Endothelial cell (in vitro differentiated cells): ENCODE data around the gene ZFP1. TPM values are rescaled to one million over a fixed set of nuclear protein-coding genes. Genes with fewer than 3 reads are reported as not detected.

ENCODE experiments used
- DNase-seq: peaks from one replicate; pipeline ENCODE4 v3.0.0; 2021; ENCODE audit warnings: low spot score
- H3K27ac Mint-ChIP-seq: one replicate; pipeline ENCODE4 v1.8.0; 2021; ENCODE audit warnings: mixed read lengths, inconsistent platforms; ENCODE audit not compliant: unreplicated experiment
- H3K27me3 Mint-ChIP-seq: one replicate; pipeline ENCODE4 v1.8.0; 2021; ENCODE audit warnings: mild to moderate bottlenecking, moderate library complexity, mixed read lengths, inconsistent platforms; ENCODE audit not compliant: unreplicated experiment
- H3K36me3 Mint-ChIP-seq: one replicate; pipeline ENCODE4 v1.8.0; 2021; ENCODE audit warnings: mild to moderate bottlenecking, low read depth, mixed read lengths, inconsistent platforms; ENCODE audit not compliant: unreplicated experiment
- H3K4me1 Mint-ChIP-seq: one replicate; pipeline ENCODE4 v1.8.0; 2021; ENCODE audit warnings: mild to moderate bottlenecking, mixed read lengths, inconsistent platforms; ENCODE audit not compliant: unreplicated experiment
- H3K4me3 Mint-ChIP-seq: one replicate; pipeline ENCODE4 v1.8.0; 2021; ENCODE audit warnings: mild to moderate bottlenecking, mixed read lengths, inconsistent platforms; ENCODE audit not compliant: unreplicated experiment
- H3K9me3 Mint-ChIP-seq: one replicate; pipeline ENCODE4 v1.8.0; 2021; ENCODE audit warnings: mixed read lengths, inconsistent platforms; ENCODE audit not compliant: unreplicated experiment
- total RNA-seq: library from RNA; stranded (reverse); fragmentation: NEBNext Ultra II Directional; extraction: Animal tissue kit (Norgen Biotek cat#: 25700); gene quantifications from one replicate; pipeline ENCODE4 v1.2.1, GENCODE V29; 2021; ENCODE audit not compliant: unreplicated experiment
- TF ChIP-seq, protein P1 (sequence below): fragments of 200-600 bp; sonication (generic); IDR thresholded peaks from one replicate; pipeline ENCODE4 v1.5.0; 2021; ENCODE audit warnings: antibody characterized with exemption; ENCODE audit not compliant: unreplicated experiment

The ZFP1 gene
- total RNA-seq, 1 donor from 2014 or later, result 12.0 TPM

DNA sequence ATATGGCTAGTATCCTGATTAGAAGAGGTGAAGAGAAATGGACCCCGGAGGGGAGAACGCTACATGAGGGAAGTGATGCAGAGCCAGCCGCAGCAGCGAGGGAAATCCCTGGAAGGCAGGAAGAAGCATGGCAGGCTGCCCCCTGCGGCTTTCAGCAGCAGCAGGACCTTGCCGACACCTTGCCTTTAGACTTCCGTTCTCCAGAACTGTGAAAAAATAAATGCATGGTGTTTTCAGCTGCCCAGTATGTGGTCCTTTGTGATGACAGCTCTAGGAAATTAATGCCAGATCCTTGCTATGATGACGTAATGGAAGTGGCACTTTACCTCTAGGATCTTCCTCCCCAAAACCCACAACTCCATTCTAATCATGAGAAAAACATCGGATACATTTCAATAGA lies 9.7 kb upstream of the ZFP1 start:
- DNase-seq, result peak; percentile 16
- Mint-ChIP-seq H3K4me1 (no peaks in the 10 kb centered on the region), H3K9me3 (no peaks in the 10 kb centered on the region), H3K36me3 (no peaks in the 10 kb centered on the region), H3K27me3 (peaks cover 1% of the 10 kb centered on the region), H3K27ac (no peak overlapping the region), H3K4me3 (peak overlapping the region; percentile 20)
- TF ChIP-seq, protein P1, sequence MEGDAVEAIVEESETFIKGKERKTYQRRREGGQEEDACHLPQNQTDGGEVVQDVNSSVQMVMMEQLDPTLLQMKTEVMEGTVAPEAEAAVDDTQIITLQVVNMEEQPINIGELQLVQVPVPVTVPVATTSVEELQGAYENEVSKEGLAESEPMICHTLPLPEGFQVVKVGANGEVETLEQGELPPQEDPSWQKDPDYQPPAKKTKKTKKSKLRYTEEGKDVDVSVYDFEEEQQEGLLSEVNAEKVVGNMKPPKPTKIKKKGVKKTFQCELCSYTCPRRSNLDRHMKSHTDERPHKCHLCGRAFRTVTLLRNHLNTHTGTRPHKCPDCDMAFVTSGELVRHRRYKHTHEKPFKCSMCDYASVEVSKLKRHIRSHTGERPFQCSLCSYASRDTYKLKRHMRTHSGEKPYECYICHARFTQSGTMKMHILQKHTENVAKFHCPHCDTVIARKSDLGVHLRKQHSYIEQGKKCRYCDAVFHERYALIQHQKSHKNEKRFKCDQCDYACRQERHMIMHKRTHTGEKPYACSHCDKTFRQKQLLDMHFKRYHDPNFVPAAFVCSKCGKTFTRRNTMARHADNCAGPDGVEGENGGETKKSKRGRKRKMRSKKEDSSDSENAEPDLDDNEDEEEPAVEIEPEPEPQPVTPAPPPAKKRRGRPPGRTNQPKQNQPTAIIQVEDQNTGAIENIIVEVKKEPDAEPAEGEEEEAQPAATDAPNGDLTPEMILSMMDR, result no peak

DNA sequence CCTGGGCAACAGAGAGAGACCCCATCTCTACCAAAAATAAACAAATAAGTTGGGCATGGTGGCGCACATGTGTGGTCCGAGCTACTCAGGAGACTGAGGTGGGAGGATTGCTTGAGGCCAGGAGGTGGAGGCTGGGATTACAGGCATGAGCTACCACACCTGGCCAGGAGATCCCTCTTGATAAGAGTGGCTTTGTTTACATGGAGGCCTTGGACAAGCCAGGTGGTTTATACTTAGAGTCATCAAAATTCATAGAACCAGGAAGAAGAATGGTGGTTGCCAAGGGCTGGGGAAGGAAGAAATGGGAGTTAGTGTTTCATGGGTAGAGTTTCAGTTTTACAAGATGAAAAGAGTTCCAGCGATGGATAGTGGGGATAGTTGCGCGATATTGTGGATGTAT lies 8.8 kb upstream of the ZFP1 start:
- TF ChIP-seq, protein P1, result no peak
- H3K27ac Mint-ChIP-seq, result no peak overlapping the region
- no peaks in the 10 kb centered on the region for H3K9me3 Mint-ChIP-seq
- no peaks in the 10 kb centered on the region for H3K4me1 Mint-ChIP-seq
- no peak overlapping the region for H3K4me3 Mint-ChIP-seq
- H3K36me3 Mint-ChIP-seq, result no peaks in the 10 kb centered on the region
- peaks cover 1% of the 10 kb centered on the region for H3K27me3 Mint-ChIP-seq
- DNase-seq, result no peak

DNA sequence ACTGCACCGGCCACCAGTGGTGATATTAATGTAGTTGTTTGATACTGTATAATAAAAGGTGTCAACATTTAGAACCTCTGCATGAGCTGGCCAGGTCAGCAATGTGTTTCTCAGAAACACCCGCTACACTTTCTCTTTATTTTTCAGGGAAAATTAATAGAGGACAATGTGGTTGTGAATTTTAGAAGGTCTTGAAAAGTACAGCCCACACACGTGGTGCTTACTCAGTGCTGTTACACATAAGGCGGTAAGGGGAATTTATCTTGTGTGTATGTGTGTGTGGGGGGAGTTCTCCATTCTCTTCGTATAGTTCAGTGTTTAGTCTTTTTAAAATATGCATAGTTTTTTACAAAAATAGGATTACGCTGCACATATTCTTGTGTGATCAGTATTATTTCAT lies 4.4 kb upstream of the ZFP1 start:
- TF ChIP-seq, protein P1, result no peak
- peaks cover 5% of the 10 kb centered on the region for H3K36me3 Mint-ChIP-seq

DNA sequence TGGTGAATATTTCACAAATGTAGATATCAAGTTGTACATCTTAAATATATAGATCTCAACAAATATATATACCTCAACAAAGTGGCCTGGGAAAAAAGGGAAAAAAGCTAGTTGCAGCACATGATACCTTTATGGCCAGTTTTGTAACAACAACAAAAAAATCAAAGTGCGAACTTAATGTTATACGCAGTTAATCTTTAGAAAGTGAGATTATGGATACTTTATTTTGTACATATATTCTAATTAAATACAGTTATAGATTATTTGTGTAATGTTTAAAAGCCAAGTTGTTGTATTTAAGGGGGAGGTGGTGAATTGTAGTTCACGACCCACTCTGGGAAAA lies 385 bp upstream of the ZFP1 start:
- peaks cover 7% of the 10 kb centered on the region for H3K4me1 Mint-ChIP-seq
- TF ChIP-seq, protein P1, result no peak
- peaks cover 10% of the 10 kb centered on the region for H3K9me3 Mint-ChIP-seq
- no peak for DNase-seq
- H3K4me3 Mint-ChIP-seq, result peak overlapping the region; percentile 85
- H3K27me3 Mint-ChIP-seq, result no peaks in the 10 kb centered on the region
- H3K36me3 Mint-ChIP-seq, result peaks cover 22% of the 10 kb centered on the region
- no peak overlapping the region for H3K27ac Mint-ChIP-seq

More for the DNA sequence above, 4.4 kb upstream of the ZFP1 start:
- Mint-ChIP-seq H3K27me3 (peaks cover 1% of the 10 kb centered on the region), H3K4me3 (no peak overlapping the region), H3K27ac (no peak overlapping the region), H3K4me1 (peaks cover under 1% of the 10 kb centered on the region), H3K9me3 (no peaks in the 10 kb centered on the region)
- DNase-seq, result no peak

DNA sequence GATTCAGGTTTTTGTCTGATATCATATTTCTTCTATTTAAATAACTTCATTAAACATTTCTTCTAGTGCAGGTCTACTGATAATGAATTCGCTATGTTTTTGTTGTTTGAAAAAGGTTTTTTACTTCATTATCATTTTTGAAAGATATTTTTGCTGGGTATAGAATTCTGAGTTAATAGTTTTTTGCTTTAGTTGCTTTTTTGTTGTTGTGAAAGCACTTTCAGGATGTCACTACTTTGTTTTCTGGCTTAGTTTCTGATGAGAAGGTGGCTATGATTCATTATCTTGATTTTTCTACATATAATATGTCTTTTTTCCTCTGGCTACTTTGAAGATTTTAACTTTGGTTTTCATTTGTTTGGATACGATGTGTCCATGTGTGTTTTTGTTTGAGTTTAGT lies 3.5 kb downstream of the ZFP1 start:
- Mint-ChIP-seq H3K27ac (no peak overlapping the region), H3K36me3 (peaks cover 30% of the 10 kb centered on the region)

More for the DNA sequence above, 3.5 kb downstream of the ZFP1 start:
- TF ChIP-seq, protein P1, result no peak
- Mint-ChIP-seq H3K9me3 (peaks cover 10% of the 10 kb centered on the region), H3K4me3 (no peak overlapping the region), H3K27me3 (no peaks in the 10 kb centered on the region), H3K4me1 (peaks cover 12% of the 10 kb centered on the region)
- DNase-seq, result no peak
